Suppressor macrophage treated with lipopolysaccharide for 4 hours (primary cell): ENCODE measurements around the gene CHTOP.
A peak's percentile ranks its signal among the peaks of the same experiment; 100 is the strongest.

Experiments used
- DNase-seq: peaks from one replicate; pipeline ENCODE4 v3.0.0-alpha.2; 2020

The CHTOP gene

GRCh38 chr1:153613406-153613805 lies 20.5 kb upstream of the CHTOP start:
- DNase-seq = no peak

- DNase-seq = no peak
Measured at GRCh38 chr1:153614189-153614900, 19.5 kb upstream of the CHTOP start.

GRCh38 chr1:153614906-153615305 lies 19.0 kb upstream of the CHTOP start:
- no peak for DNase-seq

- DNase-seq = no peak
Measured at GRCh38 chr1:153615406-153615805, 18.5 kb upstream of the CHTOP start.

- DNase-seq = peak; percentile 44
Measured at GRCh38 chr1:153616144-153616916, 17.5 kb upstream of the CHTOP start, which contains the start of gene S100A14. TSS of gene S100A14 (minus strand) at chr1:153616325. CDS start at chr1:153615858, 467 bp downstream.

- DNase-seq = no peak
Measured at GRCh38 chr1:153616917-153617311, 17.0 kb upstream of the CHTOP start.

- DNase-seq = peak; percentile 78
Measured at GRCh38 chr1:153617663-153618062, 16.2 kb upstream of the CHTOP start.

GRCh38 chr1:153619171-153619570 lies 14.7 kb upstream of the CHTOP start:
- DNase-seq = no peak

- DNase-seq = peak; percentile 82
Measured at GRCh38 chr1:153623101-153623500, 10.8 kb upstream of the CHTOP start.

- DNase-seq = no peak
Measured at GRCh38 chr1:153624965-153625611, 8.8 kb upstream of the CHTOP start.

GRCh38 chr1:153626477-153626903 lies 7.4 kb upstream of the CHTOP start:
- no peak for DNase-seq

GRCh38 chr1:153626904-153627714 lies 6.8 kb upstream of the CHTOP start, which contains the start of gene S100A13:
TSS of gene S100A13 (minus strand) at chr1:153627505. CDS start at chr1:153626472, 1,033 bp downstream.
- DNase-seq = no peak

GRCh38 chr1:153627715-153628626 lies 5.9 kb upstream of the CHTOP start, which contains the start of gene S100A1:
TSS of gene S100A1 (plus strand) at chr1:153628434. CDS start at chr1:153630522, 2,088 bp downstream.
- no peak for DNase-seq

GRCh38 chr1:153628638-153629342 lies 5.1 kb upstream of the CHTOP start:
- DNase-seq = no peak

GRCh38 chr1:153629343-153629665 lies 4.6 kb upstream of the CHTOP start:
- DNase-seq = no peak

GRCh38 chr1:153629971-153630370 lies 3.9 kb upstream of the CHTOP start:
- no peak for DNase-seq

GRCh38 chr1:153630384-153630783 lies 3.5 kb upstream of the CHTOP start:
- DNase-seq = no peak

- DNase-seq = no peak
Measured at GRCh38 chr1:153631047-153632022, 2.5 kb upstream of the CHTOP start.

GRCh38 chr1:153633161-153633753 lies 609 bp upstream of the CHTOP start:
- no peak for DNase-seq
